Left lung (tissue), 10 donors: ENCODE data around the gene KLHDC10. TPM values are rescaled to one million over a fixed set of nuclear protein-coding genes. Genes with fewer than 3 reads are reported as not detected.
"Not testable (repeated sequence)": the region's sequence is repeated elsewhere in the genome, so short reads cannot be mapped to it uniquely, and the experiment has no call there.

Experiments
- ATAC-seq: fragments of 200-7000 bp; cut with Tn5 transposase; one replicate; pipeline ENCODE4 v1.9.1; 2020; ENCODE audit warnings: moderate library complexity
- DNase-seq, 4 donors: peaks; one replicate each; pipeline ENCODE4 v3.0.0-alpha.2; 2013 to 2020
- H3K27ac ChIP-seq, 2 donors: fragments of 200-600 bp; sonication (generic) in 1 of 2; one replicate each; pipeline versions ENCODE4 v1.5.0 to v1.8.0; 2020 to 2021
- H3K27me3 ChIP-seq, 2 donors: fragments of 200-600 bp; sonication (generic) in 1 of 2; one replicate each; pipeline versions ENCODE4 v1.5.0 to v1.8.0; 2020 to 2021
- H3K36me3 ChIP-seq, 2 donors: fragments of 200-600 bp; sonication (generic) in 1 of 2; one replicate each; pipeline versions ENCODE4 v1.5.0 to v1.8.0; 2020 to 2021
- H3K4me1 ChIP-seq, 2 donors: fragments of 200-600 bp; one replicate each; pipeline ENCODE4 v1.8.0; 2021
- H3K4me3 ChIP-seq, 2 donors: fragments of 200-600 bp; sonication (generic) in 1 of 2; one replicate each; pipeline versions ENCODE4 v1.5.0 to v1.8.0; 2020 to 2021; ENCODE audit warnings: mild to moderate bottlenecking in 1 of 2
- H3K9me3 ChIP-seq, 2 donors: fragments of 200-600 bp; sonication (generic) in 1 of 2; one replicate each; pipeline versions ENCODE4 v1.5.0 to v1.8.0; 2020 to 2021
- CTCF ChIP-seq, 2 donors: fragments of 200-600 bp; sonication (generic) in 1 of 2; IDR thresholded peaks; one replicate each; pipeline versions ENCODE4 v1.5.0 to v1.8.0; 2021; ENCODE audit warnings: antibody characterized with exemption in 2 of 2
- intact Hi-C, 2 donors: fragments of 100-400 bp; cut with DNase I; formaldehyde crosslinking; loops; one replicate each; pipeline versions ENCODE4 v1.11.2 to v1.14.2; 2022
- polyA plus RNA-seq, 6 donors: library from polyadenylated mRNA; unstranded; fragments of 120-200 nt; gene quantifications; one replicate each; pipeline ENCODE4 v1.2.1, GENCODE V29; 2013; ENCODE audit not compliant: insufficient read length in 6 of 6
- total RNA-seq, 2 donors: library from RNA; stranded (reverse); fragmentation: NEBNext Ultra II Directional; extraction: Animal tissue kit (Norgen Biotek cat#: 25700); gene quantifications; one replicate each; pipeline ENCODE4 v1.2.1, GENCODE V29; 2021
- donor health status: DM: no; HTN: yes; CAD: no.
- donor health status: DM: no; HTN: no; CAD: no.

Gene KLHDC10
- total and polyA plus RNA-seq, 8 donors = 33.3 to 39.7 (median 37.9) TPM

- Histone ChIP-seq H3K9me3 (no peaks in the 10 kb centered on the region), H3K4me3 (no peak overlapping the region), H3K27ac (no peak overlapping the region), H3K27me3 (no peaks in the 10 kb centered on the region), H3K36me3 (peaks cover 0 to 81% of the 10 kb centered on the region in 2 donors), H3K4me1 (no peaks in the 10 kb centered on the region)
- TF ChIP-seq CTCF (IDR thresholded peaks at IDR 0.05) = no peak
- intact Hi-C loops = no loop called here
- DNase-seq = no peak
- ATAC-seq = no peak
Measured at GRCh38 chr7:130180571-130181262, 110.4 kb downstream of the KLHDC10 start.

GRCh38 chr7:130181263-130181605 is 110.9 kb downstream of the KLHDC10 start:
- H3K27ac ChIP-seq = no peak overlapping the region
- TF ChIP-seq CTCF (IDR thresholded peaks at IDR 0.05) = no peak
- intact Hi-C loops = no loop called here

GRCh38 chr7:130182990-130183389 is 112.7 kb downstream of the KLHDC10 start:
- Histone ChIP-seq H3K27me3 (no peaks in the 10 kb centered on the region), H3K9me3 (no peaks in the 10 kb centered on the region), H3K4me3 (no peak overlapping the region), H3K27ac (no peak overlapping the region), H3K36me3 (peaks cover 0 to 69% of the 10 kb centered on the region in 2 donors), H3K4me1 (no peaks in the 10 kb centered on the region)
- intact Hi-C loops = no loop called here
- ATAC-seq (no peak), DNase-seq (no peak)
- TF ChIP-seq CTCF (IDR thresholded peaks at IDR 0.05) = no peak

More at GRCh38 chr7:130181263-130181605, 110.9 kb downstream of the KLHDC10 start:
- no peak overlapping the region for H3K4me3 ChIP-seq
- H3K27me3 ChIP-seq = no peaks in the 10 kb centered on the region
- H3K9me3 ChIP-seq = no peaks in the 10 kb centered on the region
- no peaks in the 10 kb centered on the region for H3K4me1 ChIP-seq
- DNase-seq (no peak), ATAC-seq (no peak)
- peaks cover 0 to 77% of the 10 kb centered on the region in 2 donors for H3K36me3 ChIP-seq

- peaks cover 0 to 76% of the 10 kb centered on the region in 2 donors for H3K36me3 ChIP-seq
- intact Hi-C loops, DNase-seq: not testable (repeated sequence)
Measured at GRCh38 chr7:130184349-130184748, 114.0 kb downstream of the KLHDC10 start.

More at GRCh38 chr7:130184349-130184748, 114.0 kb downstream of the KLHDC10 start:
- ATAC-seq, H3K27ac ChIP-seq, H3K4me1 ChIP-seq, H3K27me3 ChIP-seq, H3K4me3 ChIP-seq, H3K9me3 ChIP-seq: not testable (repeated sequence)

Other genes starting within 250 kb of the KLHDC10 start
- gene UBE2H, start 117.6 kb upstream of the KLHDC10 start, total RNA-seq = 100 to 1,000 TPM in 1 of 2 donors, 10 to 100 TPM in 1; 58.7 to 121 TPM
- 10 to 100 TPM; 73.5 to 95.8 (median 82.8) TPM for gene UBE2H, start 117.6 kb upstream of the KLHDC10 start, polyA plus RNA-seq
- gene ZC3HC1, start 19.2 kb upstream of the KLHDC10 start, total RNA-seq = 10 to 100 TPM; 10.9 to 13.7 TPM
- gene ZC3HC1, start 19.2 kb upstream of the KLHDC10 start, polyA plus RNA-seq = 10 to 100 TPM; 24.6 to 26.5 (median 25.7) TPM
- gene TMEM209, start 134.9 kb downstream of the KLHDC10 start, total RNA-seq = 10 to 100 TPM; 19.7 to 23.5 TPM
- gene TMEM209, start 134.9 kb downstream of the KLHDC10 start, polyA plus RNA-seq = 10 to 100 TPM; 18.8 to 21.5 (median 20.3) TPM
- gene SSMEM1, start 137.3 kb downstream of the KLHDC10 start, total RNA-seq = not detected
- gene SSMEM1, start 137.3 kb downstream of the KLHDC10 start, polyA plus RNA-seq = under 1 TPM in 1 of 6 donors, not detected in 5; 0.18 TPM
- not detected for gene CPA2, start 196.3 kb downstream of the KLHDC10 start, total RNA-seq
- under 1 TPM; 0.20 to 0.57 (median 0.33) TPM for gene CPA2, start 196.3 kb downstream of the KLHDC10 start, polyA plus RNA-seq
- gene CPA4, start 222.6 kb downstream of the KLHDC10 start, total RNA-seq = 1 to 10 TPM in 1 of 2 donors, under 1 TPM in 1; 0.20 to 1.5 TPM
- under 1 TPM; 0.39 to 0.68 (median 0.56) TPM for gene CPA4, start 222.6 kb downstream of the KLHDC10 start, polyA plus RNA-seq